ENCODE data around the gene NPTN.

GRCh38 chr15:73569361-73569760 is 63.8 kb downstream of the NPTN start:
- TF ChIP-seq, protein P1, sequence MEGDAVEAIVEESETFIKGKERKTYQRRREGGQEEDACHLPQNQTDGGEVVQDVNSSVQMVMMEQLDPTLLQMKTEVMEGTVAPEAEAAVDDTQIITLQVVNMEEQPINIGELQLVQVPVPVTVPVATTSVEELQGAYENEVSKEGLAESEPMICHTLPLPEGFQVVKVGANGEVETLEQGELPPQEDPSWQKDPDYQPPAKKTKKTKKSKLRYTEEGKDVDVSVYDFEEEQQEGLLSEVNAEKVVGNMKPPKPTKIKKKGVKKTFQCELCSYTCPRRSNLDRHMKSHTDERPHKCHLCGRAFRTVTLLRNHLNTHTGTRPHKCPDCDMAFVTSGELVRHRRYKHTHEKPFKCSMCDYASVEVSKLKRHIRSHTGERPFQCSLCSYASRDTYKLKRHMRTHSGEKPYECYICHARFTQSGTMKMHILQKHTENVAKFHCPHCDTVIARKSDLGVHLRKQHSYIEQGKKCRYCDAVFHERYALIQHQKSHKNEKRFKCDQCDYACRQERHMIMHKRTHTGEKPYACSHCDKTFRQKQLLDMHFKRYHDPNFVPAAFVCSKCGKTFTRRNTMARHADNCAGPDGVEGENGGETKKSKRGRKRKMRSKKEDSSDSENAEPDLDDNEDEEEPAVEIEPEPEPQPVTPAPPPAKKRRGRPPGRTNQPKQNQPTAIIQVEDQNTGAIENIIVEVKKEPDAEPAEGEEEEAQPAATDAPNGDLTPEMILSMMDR (IDR thresholded peaks at IDR 0.05) = no peak
- TF ChIP-seq ZFX (IDR thresholded peaks at IDR 0.05; ENCODE audit: borderline replicate concordance) = no peak

Data from 22Rv1 (cell line).